Body of pancreas (tissue), 4 donors: ENCODE results near the gene SH2D3C. TPM values are rescaled to one million over a fixed set of nuclear protein-coding genes. Genes with fewer than 3 reads are reported as not detected.

ENCODE experiments used
- ATAC-seq: fragments of 150-250 bp; one replicate; pipeline ENCODE4 v1.9.1; 2016
- DNase-seq, 4 donors: peaks; one replicate each; pipeline ENCODE4 v3.0.0-alpha.2; 2019
- H3K27ac ChIP-seq, 4 donors: fragments of 200-600 bp; sonication (generic); 1 replicate in 3 of 4; 2 replicates in 1 of 4; pipeline versions ENCODE4 v1.5.1 to v1.6.1; 2016 to 2019; ENCODE audit warnings: mild to moderate bottlenecking in 1 of 4, mixed read lengths in 1 of 4, moderate library complexity in 1 of 4
- H3K27me3 ChIP-seq, 2 donors: fragments of 200-600 bp; sonication (generic); one replicate each; pipeline ENCODE4 v1.6.0; 2016; ENCODE audit warnings: mild to moderate bottlenecking in 1 of 2
- H3K36me3 ChIP-seq, 2 donors: fragments of 200-600 bp; sonication (generic); replicated peaks in 1 of 2; 2 replicates each; pipeline ENCODE4 v1.5.1; 2016; ENCODE audit warnings: low read depth in 2 of 2; ENCODE audit not compliant: insufficient read depth in 1 of 2
- H3K4me1 ChIP-seq: fragments of 200-600 bp; sonication (generic); one replicate; pipeline ENCODE4 v1.6.0; 2016
- H3K4me3 ChIP-seq, 2 donors: fragments of 200-600 bp; sonication (generic); 1 replicate in 1 of 2; 2 replicates in 1 of 2; pipeline ENCODE4 v1.5.1; 2016 to 2019
- H3K9me3 ChIP-seq, 3 donors: fragments of 200-600 bp; sonication (generic); 1 replicate in 2 of 3; 2 replicates in 1 of 3; pipeline ENCODE4 v1.5.1; 2016
- CTCF ChIP-seq, 7 experiments: fragments of 450-650 bp in 4 of 7; fragments of 200-600 bp in 3 of 7; sonication (generic) in 3 of 7; IDR thresholded peaks; one replicate each; pipeline ENCODE4 v1.5.1; 2016 to 2019; ENCODE audit warnings: antibody characterized with exemption in 7 of 7
- POLR2A ChIP-seq, 3 donors: fragments of 450-650 bp; IDR thresholded peaks; one replicate each; pipeline ENCODE4 v1.6.1; 2016; ENCODE audit warnings: antibody characterized with exemption in 3 of 3, mild to moderate bottlenecking in 2 of 3
- WGBS, 2 donors: methylation state at CpG; one replicate each; pipeline ENCODE4 v1.1.5; 2017; 5-methylcytosine and 5-hydroxymethylcytosine counted together
- intact Hi-C: fragments of 100-400 bp; cut with DNase I; formaldehyde crosslinking; loops from one replicate; pipeline ENCODE4 v1.15.1; 2023
- total RNA-seq, 2 donors: library from RNA; depleted of rRNA; stranded (reverse); fragments of >200 nt; gene quantifications; one replicate each; pipeline ENCODE4 v1.1.0, GENCODE V29; 2016

Gene SH2D3C
- total RNA-seq, 2 donors from 2014 or later = 3.3 to 4.2 TPM

GRCh38 chr9:127707766-127708165 is 70.7 kb downstream of the SH2D3C start:
- Histone ChIP-seq H3K9me3 (no peaks in the 10 kb centered on the region), H3K4me1 (peaks cover 22% of the 10 kb centered on the region), H3K27ac (no peak overlapping the region), H3K4me3 (no peak overlapping the region), H3K36me3 (no peaks in the 10 kb centered on the region), H3K27me3 (no peaks in the 10 kb centered on the region)
- 50 to 70% methylated on average over 3 to 5 of the region's 5 CpGs for WGBS, 2 donors
- no peak for ATAC-seq
- intact Hi-C loops = no loop called here
- DNase-seq = no peak
- TF ChIP-seq POLR2A (IDR thresholded peaks at IDR 0.05) (no peak), CTCF (IDR thresholded peaks at IDR 0.05) (no peak)

GRCh38 chr9:127706836-127707241 is 71.6 kb downstream of the SH2D3C start, which contains the start of gene CFAP157:
TSS of gene CFAP157 (plus strand) at chr9:127706988. CDS start at chr9:127707032, 44 bp downstream.
- DNase-seq (peak; percentile 45 to 57 (median 54)), ATAC-seq (peak; percentile 68)
- intact Hi-C loops = no loop called here
- TF ChIP-seq CTCF (IDR thresholded peaks at IDR 0.05) = no peak
- TF ChIP-seq POLR2A (IDR thresholded peaks at IDR 0.05) = no peak
- H3K27me3 ChIP-seq = no peaks in the 10 kb centered on the region
- no peak within 1 kb of the TSS for H3K27ac ChIP-seq
- no peaks in the 10 kb centered on the region for H3K9me3 ChIP-seq
- H3K36me3 ChIP-seq = no peaks in the 10 kb centered on the region
- peaks cover 23% of the 10 kb centered on the region for H3K4me1 ChIP-seq
- WGBS, 2 donors = 61 to 75% methylated on average over 11 of the region's 11 CpGs
- H3K4me3 ChIP-seq = no peak within 1 kb of the TSS

- ATAC-seq (no peak), DNase-seq (peak; percentile 56 to 89 (median 72))
- H3K27ac ChIP-seq = no peak overlapping the region
- TF ChIP-seq CTCF (IDR thresholded peaks at IDR 0.05) (no peak), POLR2A (IDR thresholded peaks at IDR 0.05) (no peak)
- 69 to 75% methylated on average over 5 to 12 of the region's 12 CpGs for WGBS, 2 donors
- H3K27me3 ChIP-seq = no peaks in the 10 kb centered on the region
- intact Hi-C loops = no loop called here
- no peaks in the 10 kb centered on the region for H3K9me3 ChIP-seq
- H3K4me3 ChIP-seq = no peak overlapping the region
- H3K4me1 ChIP-seq = peaks cover 33% of the 10 kb centered on the region
- H3K36me3 ChIP-seq = no peaks in the 10 kb centered on the region
These were observed 72.7 kb downstream of the SH2D3C start for GRCh38 chr9:127705577-127706379.

GRCh38 chr9:127703289-127703946 is 75.0 kb downstream of the SH2D3C start:
- DNase-seq = no peak
- no peak for TF ChIP-seq CTCF (IDR thresholded peaks at IDR 0.05)
- TF ChIP-seq POLR2A (IDR thresholded peaks at IDR 0.05) = no peak
- 75 to 82% methylated on average over 5 to 9 of the region's 9 CpGs for WGBS, 2 donors
- intact Hi-C loops = no loop called here
- no peaks in the 10 kb centered on the region for H3K9me3 ChIP-seq
- H3K27ac ChIP-seq = no peak overlapping the region
- no peak for ATAC-seq
- H3K36me3 ChIP-seq = no peaks in the 10 kb centered on the region
- no peaks in the 10 kb centered on the region for H3K27me3 ChIP-seq
- H3K4me3 ChIP-seq = no peak overlapping the region
- H3K4me1 ChIP-seq = peaks cover 50% of the 10 kb centered on the region
